Hepatic stellate cell (primary cell): ENCODE results near the gene RTRAF.

Experiments
- DNase-seq: peaks from one replicate; pipeline ENCODE4 v3.0.0; 2011; ENCODE audit warnings: low spot score

Gene RTRAF

GRCh38 chr14:52020866-52021717 lies 31.7 kb downstream of the RTRAF start:
- no peak for DNase-seq

GRCh38 chr14:52021957-52022600 lies 32.7 kb downstream of the RTRAF start:
- DNase-seq: no peak

GRCh38 chr14:52023518-52023917 lies 34.2 kb downstream of the RTRAF start:
- peak; percentile 68 for DNase-seq

GRCh38 chr14:52025310-52025709 lies 36.0 kb downstream of the RTRAF start:
- peak; percentile 76 for DNase-seq

- DNase-seq: no peak
These were observed 36.8 kb downstream of the RTRAF start for GRCh38 chr14:52026017-52026660.

- DNase-seq: no peak
These were observed 37.6 kb downstream of the RTRAF start for GRCh38 chr14:52026901-52027300.

- DNase-seq: no peak
These were observed 40.5 kb downstream of the RTRAF start for GRCh38 chr14:52029881-52030280.

GRCh38 chr14:52031781-52032180 lies 42.4 kb downstream of the RTRAF start:
- DNase-seq: no peak

- DNase-seq: no peak
These were observed 43.0 kb downstream of the RTRAF start for GRCh38 chr14:52032204-52032801.

GRCh38 chr14:52033101-52033642 lies 43.8 kb downstream of the RTRAF start:
- DNase-seq: no peak

- DNase-seq: no peak
These were observed 49.9 kb downstream of the RTRAF start for GRCh38 chr14:52039124-52039815.

GRCh38 chr14:52040598-52040997 lies 51.3 kb downstream of the RTRAF start:
- no peak for DNase-seq

- DNase-seq: no peak
These were observed 53.3 kb downstream of the RTRAF start for GRCh38 chr14:52042371-52043289.

- no peak for DNase-seq
These were observed 54.3 kb downstream of the RTRAF start for GRCh38 chr14:52043690-52044089.

- DNase-seq: peak; percentile 80
These were observed 55.6 kb downstream of the RTRAF start for GRCh38 chr14:52044791-52045522.

GRCh38 chr14:52046376-52046917 lies 57.1 kb downstream of the RTRAF start:
- no peak for DNase-seq

- no peak for DNase-seq
These were observed 58.8 kb downstream of the RTRAF start for GRCh38 chr14:52048116-52048515.

GRCh38 chr14:52048641-52049204 lies 59.4 kb downstream of the RTRAF start:
- no peak for DNase-seq

GRCh38 chr14:52049271-52049670 lies 59.9 kb downstream of the RTRAF start:
- DNase-seq: no peak
